GM19043 (cell line): ENCODE data around the gene PRDM12.

Experiments
- ATAC-seq: cut with Tn5 transposase; IDR thresholded peaks from one replicate; pipeline ENCODE4 v1.9.1; 2021; ENCODE audit warnings: low read depth; ENCODE audit not compliant: unreplicated experiment

Gene PRDM12

GRCh38 chr9:130664251-130665028 lies at the start of gene PRDM12:
TSS of gene PRDM12 (plus strand) at chr9:130664594. CDS start at chr9:130664654, 60 bp downstream.
- ATAC-seq: no peak

GRCh38 chr9:130616451-130616850 lies 47.9 kb upstream of the PRDM12 start:
- no peak for ATAC-seq

- no peak for ATAC-seq
Observed at GRCh38 chr9:130623466-130623865, 40.9 kb upstream of the PRDM12 start.

DNA sequence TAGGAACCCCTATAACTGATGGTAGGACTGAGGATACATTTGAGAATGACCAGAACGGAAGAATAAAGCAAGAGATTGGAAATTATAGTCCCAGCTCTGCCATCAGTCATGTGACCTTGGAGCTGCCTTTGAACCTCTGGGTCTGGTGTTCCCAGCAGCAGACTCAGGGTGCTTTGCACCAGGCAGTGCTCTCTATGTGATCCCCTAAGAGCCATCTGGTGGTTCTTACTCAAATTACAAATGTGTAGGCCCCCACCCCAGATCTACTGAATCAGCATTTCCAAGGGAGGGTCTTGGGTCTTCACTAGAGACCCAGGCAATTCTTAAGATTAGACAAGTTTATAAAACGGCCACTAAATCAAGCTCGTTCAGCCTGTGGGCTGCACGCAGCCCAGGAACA lies 40.2 kb upstream of the PRDM12 start:
- no peak for ATAC-seq

DNA sequence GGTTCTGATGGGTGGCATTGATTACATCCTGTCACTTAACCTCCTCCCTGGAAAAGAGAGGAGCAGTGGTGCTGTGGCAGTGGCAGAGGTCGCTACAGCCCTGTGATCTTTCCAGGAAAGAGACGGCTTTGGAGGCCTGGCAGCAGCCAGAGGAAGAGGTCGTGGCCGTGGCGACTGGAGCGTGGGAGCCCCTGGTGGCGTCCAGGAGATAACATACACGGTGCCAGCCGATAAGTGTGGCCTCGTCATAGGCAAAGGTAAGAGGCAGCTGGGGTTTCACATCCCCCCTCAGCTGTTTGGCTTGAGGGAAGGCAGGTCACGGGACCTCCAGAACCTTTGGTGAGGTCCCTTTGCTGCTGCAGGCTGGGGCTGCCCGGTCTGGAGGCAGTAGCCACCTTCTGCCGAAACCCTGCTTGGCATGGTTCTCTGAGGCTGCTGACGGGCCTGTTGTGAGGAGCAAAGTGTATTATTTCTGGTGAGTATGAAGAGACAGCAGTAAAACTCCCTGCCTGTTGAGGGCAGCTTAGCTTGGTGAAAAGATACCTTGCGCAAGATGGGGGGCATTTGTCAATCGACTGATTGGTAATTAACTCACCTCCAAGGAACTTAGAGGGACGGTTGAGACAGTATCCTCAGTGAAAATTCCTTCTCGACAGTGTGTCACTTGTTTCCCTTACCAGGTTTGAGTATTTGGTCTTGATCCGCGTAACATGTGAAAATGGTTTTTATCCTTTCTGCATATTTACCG lies 38.0 kb upstream of the PRDM12 start:
- ATAC-seq: no peak

GRCh38 chr9:130627051-130627450 lies 37.3 kb upstream of the PRDM12 start:
- ATAC-seq: no peak

DNA sequence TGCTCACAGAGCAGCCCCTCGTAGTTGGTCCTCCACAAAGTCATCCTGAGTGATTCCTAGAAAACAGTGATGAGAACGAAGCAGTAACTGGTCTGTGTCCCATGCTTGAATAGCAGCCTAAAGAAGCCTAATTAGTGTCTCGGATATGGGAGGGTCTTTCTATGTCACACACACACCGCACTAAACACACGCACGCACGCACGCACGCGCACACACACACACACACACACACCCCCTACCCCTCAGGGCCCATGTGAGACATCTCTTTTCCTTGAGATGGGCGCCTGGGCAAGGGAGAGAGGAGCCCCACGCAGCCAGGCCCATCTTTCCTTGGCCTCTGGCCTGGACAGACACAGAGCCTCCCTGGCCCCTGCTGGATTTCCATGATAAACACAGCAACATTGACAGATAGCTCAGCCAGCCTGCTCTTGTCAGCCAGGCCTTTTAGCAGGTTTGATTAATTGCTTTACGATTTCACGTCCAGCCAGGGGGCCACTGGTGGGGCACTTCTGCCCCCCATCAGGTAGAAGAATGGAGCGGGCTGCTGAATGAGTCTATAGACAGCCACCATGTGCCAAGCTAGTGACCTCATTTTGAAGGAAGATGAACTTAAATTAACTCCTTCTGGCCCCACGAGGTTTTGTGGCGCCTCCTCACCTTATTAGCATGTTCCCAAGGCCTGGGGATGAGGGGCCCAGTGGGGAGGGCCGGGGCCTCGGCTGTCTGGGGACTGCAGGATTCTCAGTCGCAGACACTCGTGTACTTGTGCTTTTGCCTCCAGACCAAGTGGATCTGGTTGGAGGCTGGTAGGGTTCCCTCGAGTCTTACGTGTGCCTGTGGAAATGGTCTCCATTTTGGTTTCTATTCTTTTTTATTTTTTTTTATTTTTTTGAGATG lies 36.2 kb upstream of the PRDM12 start:
- no peak for ATAC-seq

GRCh38 chr9:130629443-130630070 lies 34.8 kb upstream of the PRDM12 start:
- ATAC-seq: no peak

DNA sequence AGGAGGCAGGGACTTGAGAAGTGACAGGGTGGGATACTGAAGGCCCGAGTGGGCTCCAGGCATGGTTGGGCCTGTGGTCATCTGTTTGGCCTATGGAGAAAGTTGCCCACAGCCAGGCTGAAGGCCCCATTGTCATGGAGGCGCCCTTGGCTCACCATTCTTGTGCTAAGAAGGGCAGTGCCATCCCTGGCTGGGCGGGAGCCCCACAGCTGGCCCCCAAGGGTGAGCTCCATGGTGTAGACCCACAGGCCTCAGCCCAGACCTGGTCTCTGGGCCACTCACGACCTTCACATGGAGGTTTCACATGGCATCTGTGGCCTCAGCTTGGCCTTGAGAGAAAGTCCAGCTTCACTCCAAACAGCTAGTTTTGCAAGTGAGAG lies 34.3 kb upstream of the PRDM12 start:
- no peak for ATAC-seq

DNA sequence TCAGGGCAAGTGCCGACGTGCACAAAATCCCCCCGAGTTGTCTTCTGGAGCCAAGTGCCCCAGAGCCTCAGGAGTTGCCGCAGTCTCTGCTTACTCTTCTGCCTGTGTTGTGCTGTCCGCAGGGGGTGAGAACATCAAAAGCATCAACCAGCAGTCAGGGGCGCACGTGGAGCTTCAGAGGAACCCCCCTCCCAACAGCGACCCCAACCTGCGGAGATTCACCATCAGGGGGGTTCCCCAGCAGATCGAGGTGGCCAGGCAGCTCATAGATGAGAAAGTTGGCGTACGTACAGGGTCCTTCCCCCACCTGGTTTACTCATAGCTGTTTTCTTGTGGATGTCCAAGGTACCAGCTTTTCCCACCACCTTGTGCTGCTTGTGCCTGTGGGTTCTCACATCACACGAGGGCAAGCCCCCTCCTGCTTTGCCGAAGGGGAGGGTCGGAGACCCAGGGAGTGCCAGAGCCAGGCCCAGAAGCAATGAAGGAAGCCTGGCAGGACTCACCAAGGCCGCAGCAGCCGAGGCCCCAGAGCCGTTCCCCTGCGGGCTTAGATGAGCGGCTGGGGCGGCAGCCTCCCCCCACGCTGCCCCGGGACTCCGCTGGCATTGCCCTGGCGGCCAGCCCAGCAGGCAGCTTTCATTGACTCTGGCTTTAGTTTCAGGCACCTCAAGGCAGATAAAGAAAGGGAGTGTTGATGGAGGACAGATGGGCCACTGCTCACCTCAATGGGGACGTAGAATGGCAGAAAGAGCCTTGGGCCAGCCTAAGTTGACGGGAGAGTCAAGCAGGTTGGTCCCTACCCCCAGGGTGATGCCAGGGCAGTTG lies 33.7 kb upstream of the PRDM12 start:
- ATAC-seq: no peak

DNA sequence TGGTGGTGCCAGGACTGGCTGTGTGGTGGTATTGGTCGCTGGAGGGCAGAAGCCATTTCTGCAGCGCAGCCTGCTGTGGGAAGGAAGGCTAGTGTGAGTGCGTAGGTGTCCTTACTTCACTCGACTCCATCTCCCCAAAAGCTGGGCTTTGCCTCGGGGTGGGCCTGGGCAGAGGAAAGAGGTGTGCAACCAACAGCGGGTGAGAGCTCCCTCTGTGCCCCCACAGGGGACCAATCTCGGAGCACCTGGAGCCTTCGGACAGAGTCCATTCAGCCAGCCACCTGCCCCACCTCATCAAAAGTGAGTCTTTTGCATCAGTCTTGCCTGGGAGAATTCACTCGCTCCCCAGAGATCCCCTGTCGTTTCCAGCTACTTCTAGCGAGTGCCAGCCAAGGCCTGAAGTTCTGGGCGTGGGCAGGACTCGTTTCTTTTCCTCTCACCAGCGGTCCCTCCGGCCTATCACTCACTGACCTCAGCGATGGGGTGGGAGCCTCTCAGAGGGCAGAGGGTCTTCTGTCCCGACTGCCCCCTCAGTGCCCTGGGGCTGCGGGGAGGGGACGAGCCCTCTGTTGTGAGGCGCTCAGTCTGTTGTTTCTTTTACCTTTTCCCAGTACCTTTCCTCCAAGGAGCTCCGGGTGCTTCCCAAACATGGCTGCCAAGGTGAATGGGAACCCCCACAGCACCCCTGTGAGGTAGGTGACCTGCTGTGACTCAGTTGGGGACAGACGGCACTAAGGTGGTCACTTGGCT lies 32.9 kb upstream of the PRDM12 start:
- ATAC-seq: no peak

DNA sequence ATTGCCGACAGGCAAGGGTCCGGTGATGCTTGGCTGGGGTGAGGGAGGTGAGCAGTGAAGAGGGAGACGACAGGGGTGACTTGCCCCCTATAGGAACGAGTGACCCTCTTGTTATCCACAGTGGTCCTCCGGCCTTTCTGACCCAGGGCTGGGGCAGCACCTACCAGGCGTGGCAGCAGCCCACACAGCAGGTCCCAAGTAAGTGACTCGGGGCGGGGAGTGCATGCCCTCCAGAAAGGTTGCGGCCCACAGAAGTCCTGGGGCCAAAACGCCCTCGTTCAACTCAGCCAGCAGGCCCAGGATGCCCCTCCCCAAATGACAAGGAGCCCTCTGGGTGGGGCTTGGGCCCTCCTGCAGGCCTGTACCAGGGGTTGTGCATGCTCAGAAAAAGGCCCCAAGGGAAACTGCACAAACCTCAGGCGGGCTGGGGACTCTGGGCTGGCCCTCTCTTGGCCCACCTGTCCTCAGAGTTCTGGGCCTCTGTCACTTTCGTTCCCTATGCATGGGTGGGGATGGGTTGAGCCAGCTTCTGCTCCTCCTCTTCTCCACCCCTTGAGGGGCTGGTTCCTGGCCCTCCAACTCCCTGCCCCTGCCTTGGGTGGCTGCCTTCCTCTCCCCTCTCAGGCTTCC lies 32.2 kb upstream of the PRDM12 start:
- no peak for ATAC-seq

- no peak for ATAC-seq
Observed at GRCh38 chr9:130632841-130633240, 31.6 kb upstream of the PRDM12 start.

- no peak for ATAC-seq
Observed at GRCh38 chr9:130633336-130634190, 30.8 kb upstream of the PRDM12 start.

DNA sequence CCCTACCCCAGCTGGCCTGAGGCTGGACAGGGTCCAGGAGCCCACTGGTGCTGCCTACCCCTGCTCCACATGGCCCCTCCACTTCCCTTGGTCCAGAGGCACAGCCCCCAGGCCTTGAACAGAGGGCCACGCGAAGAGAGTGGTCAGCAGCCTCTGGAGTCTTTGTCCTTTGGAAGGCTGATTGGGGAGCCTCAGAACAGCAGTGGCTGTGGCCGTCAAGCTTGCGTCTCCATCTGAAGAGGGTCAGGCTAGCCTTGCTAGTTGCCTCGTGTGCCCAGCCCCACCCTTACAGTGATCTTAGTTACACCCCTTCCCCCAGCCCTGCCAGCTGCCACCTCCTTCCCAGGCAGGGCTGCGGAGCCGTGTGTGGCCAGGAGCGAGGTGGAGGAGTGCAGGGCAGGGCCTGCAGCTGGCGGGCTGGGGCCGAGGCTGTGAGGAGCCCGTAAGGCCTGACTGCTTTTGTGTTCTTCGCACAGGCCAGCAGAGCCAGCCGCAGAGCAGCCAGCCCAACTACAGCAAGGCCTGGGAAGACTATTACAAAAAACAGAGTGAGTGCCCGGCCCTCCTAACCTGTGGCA lies 30.1 kb upstream of the PRDM12 start:
- no peak for ATAC-seq

DNA sequence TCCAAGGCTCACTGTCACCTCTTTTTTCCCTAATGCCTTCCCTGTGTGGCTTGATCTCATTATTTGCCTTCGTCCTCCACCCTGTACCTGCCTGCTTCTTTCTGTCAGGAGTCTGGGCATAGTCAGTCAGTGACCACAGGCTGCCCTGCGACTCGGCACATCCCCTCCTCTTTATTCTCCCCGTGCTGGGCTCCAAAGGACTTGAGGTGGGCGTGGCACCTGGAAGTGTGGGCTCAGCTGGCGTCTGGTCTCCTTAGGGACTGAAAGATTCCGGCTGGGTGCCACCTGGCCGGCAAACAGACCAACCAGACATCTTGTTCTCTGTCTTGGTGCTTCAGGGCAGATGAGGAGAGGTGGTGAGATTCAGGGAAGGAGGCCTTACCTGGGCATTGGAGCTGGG lies 29.6 kb upstream of the PRDM12 start:
- ATAC-seq: no peak

DNA sequence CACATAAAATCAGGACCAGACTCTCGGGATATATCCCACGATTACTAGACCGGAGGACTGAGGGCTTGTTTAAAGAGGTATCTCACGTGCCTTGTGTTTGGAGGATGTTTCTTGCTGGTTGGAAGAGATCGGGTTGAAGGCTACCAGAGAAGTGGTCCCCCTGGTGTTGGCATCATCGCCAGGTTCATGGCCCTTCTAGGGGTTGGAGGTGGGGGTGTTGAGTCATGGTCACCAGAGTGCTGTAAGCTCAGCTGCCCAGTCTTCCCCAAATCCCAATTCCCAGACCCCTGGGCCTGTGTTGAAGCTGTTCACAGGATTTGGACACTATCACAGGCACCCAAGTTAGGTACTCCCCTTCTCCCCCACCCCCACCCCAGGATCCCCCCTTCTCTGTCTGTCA lies 29.1 kb upstream of the PRDM12 start:
- ATAC-seq: no peak
